Activated CD8-positive, alpha-beta memory T cell treated with anti-CD3 and anti-CD28 coated beads, Interleukin-2, amount 50 U/mL, for 1 hour (primary cell): Measurements from ENCODE around the gene CNTNAP2.

Experiments
- DNase-seq: peaks from one replicate; pipeline ENCODE4 v3.0.0-alpha.2; 2020; ENCODE audit errors: extremely low read depth

Gene CNTNAP2

GRCh38 chr7:146290746-146291145 is 174.1 kb downstream of the CNTNAP2 start:
- no peak for DNase-seq

DNA sequence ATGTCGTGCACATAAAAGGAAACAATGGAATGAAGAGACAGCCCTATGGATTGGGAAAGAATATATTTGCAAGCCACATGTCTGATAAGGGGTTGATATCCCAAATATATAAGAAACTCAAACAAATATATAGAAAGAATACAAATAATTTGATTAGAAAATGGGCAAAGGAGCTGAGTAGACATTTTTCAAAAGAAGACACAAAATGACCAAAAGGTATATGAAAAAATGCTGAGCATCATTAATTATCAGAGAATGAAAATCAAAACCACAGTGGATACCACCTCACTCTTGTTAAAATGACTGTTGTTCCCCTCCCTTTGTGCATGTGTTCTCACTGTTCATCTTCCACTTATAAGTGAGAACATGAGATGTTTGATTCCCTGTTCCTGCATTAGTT is 175.3 kb downstream of the CNTNAP2 start:
- no peak for DNase-seq

DNA sequence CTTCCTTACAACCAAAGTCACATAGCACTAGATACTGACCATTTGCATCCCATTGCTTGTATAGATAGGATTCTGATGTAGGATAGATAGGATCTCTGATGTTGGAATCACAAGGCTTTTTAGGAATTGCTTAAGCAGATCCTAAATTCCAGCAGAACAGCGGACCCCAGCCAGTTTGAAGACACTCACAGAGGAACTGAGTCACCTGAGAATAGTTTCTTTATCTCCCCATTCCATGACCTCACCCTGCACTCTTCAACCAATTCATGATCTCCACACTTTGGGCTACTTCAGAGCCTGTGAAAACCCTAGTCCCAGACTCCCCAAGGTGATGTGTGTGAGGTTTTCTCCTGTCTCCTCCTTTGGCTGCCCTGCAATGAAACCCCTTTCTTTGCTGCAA is 179.4 kb downstream of the CNTNAP2 start:
- DNase-seq = no peak

DNA sequence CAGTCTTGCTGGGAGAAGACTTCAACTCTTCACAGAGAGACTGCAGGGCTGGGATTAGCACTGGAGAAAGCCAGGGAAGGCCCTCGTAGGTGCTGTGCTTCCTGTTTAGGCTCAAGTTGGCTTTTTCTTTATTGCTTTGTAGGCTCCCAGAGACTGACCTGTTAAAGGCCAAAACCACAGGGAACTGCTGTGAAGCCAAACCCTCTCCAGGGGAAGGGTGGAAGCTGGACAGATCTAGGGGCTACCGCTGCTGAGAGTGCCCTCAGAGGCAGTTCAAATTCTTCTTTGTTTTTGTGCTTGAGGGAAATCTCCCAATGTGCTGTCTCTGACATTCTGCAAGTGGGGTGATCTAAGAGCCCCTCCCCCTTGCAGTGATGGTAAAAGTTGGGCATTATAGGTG is 198.4 kb downstream of the CNTNAP2 start:
- DNase-seq = no peak

GRCh38 chr7:146319629-146320028 is 203.0 kb downstream of the CNTNAP2 start:
- DNase-seq = no peak

- DNase-seq = no peak
Measured at GRCh38 chr7:146321301-146321700, 204.7 kb downstream of the CNTNAP2 start.

GRCh38 chr7:146331369-146331768 is 214.8 kb downstream of the CNTNAP2 start:
- no peak for DNase-seq

GRCh38 chr7:146345251-146345650 is 228.7 kb downstream of the CNTNAP2 start:
- no peak for DNase-seq

- no peak for DNase-seq
Measured at GRCh38 chr7:146346096-146346495, 229.5 kb downstream of the CNTNAP2 start.

GRCh38 chr7:146355216-146355615 is 238.6 kb downstream of the CNTNAP2 start:
- no peak for DNase-seq

- DNase-seq = no peak
Measured at GRCh38 chr7:146359176-146359575, 242.6 kb downstream of the CNTNAP2 start.

DNA sequence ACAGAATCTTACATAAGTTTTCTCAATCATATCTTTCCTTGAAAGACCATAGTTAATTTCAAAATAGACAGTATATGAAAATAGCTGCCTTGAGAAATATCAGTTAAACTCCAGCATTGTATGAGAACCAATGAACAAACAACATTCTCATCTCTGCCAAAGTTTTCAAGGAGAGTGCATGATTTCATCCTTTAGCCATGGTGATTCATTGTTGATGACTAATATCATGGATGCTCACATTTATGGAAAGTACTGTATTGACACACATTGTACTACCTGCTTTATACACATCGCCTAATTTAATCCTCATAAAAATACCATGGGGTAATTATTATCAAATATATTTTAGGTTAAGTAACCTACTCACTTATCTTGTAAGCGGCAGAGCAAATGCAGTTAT is 250.3 kb downstream of the CNTNAP2 start:
- DNase-seq = no peak

GRCh38 chr7:146370171-146370570 is 253.6 kb downstream of the CNTNAP2 start:
- no peak for DNase-seq

GRCh38 chr7:146375170-146375569 is 258.6 kb downstream of the CNTNAP2 start:
- no peak for DNase-seq

- DNase-seq = no peak
Measured at GRCh38 chr7:146378196-146378595, 261.6 kb downstream of the CNTNAP2 start.

GRCh38 chr7:146387140-146387539 is 270.5 kb downstream of the CNTNAP2 start:
- no peak for DNase-seq

DNA sequence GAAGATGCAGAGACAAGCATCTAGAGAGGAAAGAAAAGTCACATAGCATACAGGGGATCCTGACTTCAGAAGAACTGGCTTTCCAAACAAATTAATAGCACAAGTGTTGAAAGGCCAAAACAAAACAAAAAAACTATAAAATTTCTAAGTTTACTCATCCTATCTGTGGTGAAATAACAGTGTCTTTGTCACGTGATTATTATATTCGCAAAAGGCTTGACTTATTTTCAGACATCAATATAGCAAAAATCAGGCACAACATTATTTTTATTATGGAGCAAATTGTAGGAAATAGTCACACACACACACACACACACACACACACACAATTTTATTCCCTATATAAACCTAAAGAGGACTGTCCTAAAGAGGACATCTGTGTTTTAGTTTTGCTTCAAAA is 272.3 kb downstream of the CNTNAP2 start:
- no peak for DNase-seq

DNA sequence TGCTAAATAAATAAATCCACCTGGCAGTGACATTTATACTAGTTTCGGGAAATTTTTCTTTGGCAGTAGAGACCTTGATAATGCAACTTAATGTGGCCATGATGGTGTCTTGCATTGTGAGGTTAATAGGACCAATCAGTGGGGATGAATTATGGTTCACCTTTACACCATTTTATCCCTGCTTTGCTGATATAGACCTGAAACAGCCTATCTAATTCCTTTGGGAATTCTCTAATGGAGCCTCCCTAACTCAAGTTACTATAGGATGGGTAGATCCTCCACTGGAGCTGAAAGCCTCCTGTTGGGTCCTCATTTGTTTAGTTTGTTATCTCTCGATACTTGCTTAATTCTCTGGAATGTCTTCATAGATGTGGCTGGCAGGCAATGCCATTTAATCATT is 276.7 kb downstream of the CNTNAP2 start:
- no peak for DNase-seq

- DNase-seq = no peak
Measured at GRCh38 chr7:146397141-146397540, 280.5 kb downstream of the CNTNAP2 start.

DNA sequence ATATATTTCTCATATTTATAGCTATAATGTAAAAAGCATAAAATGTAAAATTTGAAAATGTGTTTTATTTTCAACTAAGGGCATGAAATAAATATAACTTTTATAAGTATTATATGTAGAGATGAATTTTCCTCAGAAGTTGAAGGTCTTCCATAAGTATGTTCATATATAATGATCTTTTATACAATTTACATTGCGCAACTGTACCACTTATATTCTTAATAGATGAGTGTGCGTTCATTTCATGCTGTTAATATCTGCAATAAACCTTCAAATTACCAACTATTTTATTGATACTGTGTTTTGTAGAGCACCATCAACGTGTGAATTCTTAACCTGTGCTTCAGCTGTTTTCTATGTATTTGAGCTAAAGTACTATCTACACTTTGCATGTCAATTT is 285.3 kb downstream of the CNTNAP2 start:
- no peak for DNase-seq

DNA sequence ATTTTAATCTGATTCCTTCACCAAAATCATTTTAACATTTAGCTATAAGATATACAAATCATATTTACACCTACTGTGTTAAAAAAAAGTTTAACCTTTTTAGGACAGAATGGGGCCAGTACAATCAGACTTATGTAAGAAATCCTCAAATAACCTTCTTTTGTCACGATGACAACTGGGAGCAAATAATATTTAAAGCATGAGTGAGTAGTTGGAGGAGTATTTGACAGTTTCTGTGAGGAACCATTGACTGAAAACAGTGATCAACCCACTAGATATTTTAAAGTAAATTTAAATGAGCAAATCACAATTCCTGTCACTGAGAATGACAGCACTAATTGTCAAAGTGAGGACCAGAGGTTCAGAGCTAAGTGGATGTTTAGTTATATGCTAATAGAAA is 289.1 kb downstream of the CNTNAP2 start:
- no peak for DNase-seq

GRCh38 chr7:146411975-146412374 is 295.4 kb downstream of the CNTNAP2 start:
- no peak for DNase-seq

DNA sequence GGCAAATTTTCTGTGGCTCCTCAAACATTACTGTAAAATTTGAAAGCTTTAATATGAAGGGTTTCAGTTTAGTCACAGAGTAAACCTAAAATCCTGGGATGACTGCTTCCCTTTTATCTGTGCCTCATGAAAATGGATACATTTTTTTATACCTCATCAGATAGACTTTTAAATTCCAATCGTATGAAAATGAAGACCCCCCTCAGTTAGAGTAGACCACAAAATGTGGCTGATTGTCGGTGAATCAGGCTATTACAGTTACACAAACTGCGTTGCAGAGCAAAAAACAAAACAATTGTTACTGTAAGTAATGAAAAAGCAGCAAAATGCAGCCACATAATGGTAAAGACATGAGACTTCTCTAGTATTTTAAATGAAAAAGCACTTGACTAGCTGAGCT is 296.2 kb downstream of the CNTNAP2 start:
- DNase-seq = no peak

GRCh38 chr7:146414373-146414772 is 297.8 kb downstream of the CNTNAP2 start:
- no peak for DNase-seq

GRCh38 chr7:146414937-146415336 is 298.3 kb downstream of the CNTNAP2 start:
- DNase-seq = no peak
